ENCODE data around the gene C1QTNF6.
"Not testable (repeated sequence)": the region's sequence is repeated elsewhere in the genome, so short reads cannot be mapped to it uniquely, and the experiment has no call there.

C1QTNF6 gene

GRCh38 chr22:37187891-37188761, at the start of gene C1QTNF6:
Gene C1QTNF6 (minus strand): TSS chr22:37188247. CDS start chr22:37188213, 34 bp downstream.
- TF ChIP-seq CTCF (IDR thresholded peaks at IDR 0.05; ENCODE audit: insufficient read depth, low read depth, low read length, missing control alignments) = no peak
- DNase-seq (ENCODE audit: low read depth) = no peak
- no peak within 1 kb of the TSS for H3K4me3 ChIP-seq (ENCODE audit: low read depth, low read length)

- DNase-seq (ENCODE audit: low read depth) = no peak
- TF ChIP-seq CTCF (IDR thresholded peaks at IDR 0.05; ENCODE audit: insufficient read depth, low read depth, low read length, missing control alignments) = no peak
- no peak overlapping the region for H3K4me3 ChIP-seq (ENCODE audit: low read depth, low read length)
Measured at GRCh38 chr22:37235897-37236607, 48.0 kb upstream of the C1QTNF6 start.

GRCh38 chr22:37234736-37235711, 47.0 kb upstream of the C1QTNF6 start:
- no peak overlapping the region for H3K4me3 ChIP-seq (ENCODE audit: low read depth, low read length)
- no peak for DNase-seq (ENCODE audit: low read depth)
- TF ChIP-seq CTCF (IDR thresholded peaks at IDR 0.05; ENCODE audit: insufficient read depth, low read depth, low read length, missing control alignments) = no peak

- TF ChIP-seq CTCF (IDR thresholded peaks at IDR 0.05; ENCODE audit: insufficient read depth, low read depth, low read length, missing control alignments) = no peak
- DNase-seq (ENCODE audit: low read depth) = no peak
- H3K4me3 ChIP-seq (ENCODE audit: low read depth, low read length) = no peak overlapping the region
Measured at GRCh38 chr22:37233751-37234631, 45.9 kb upstream of the C1QTNF6 start.

GRCh38 chr22:37233371-37233750, 45.3 kb upstream of the C1QTNF6 start:
- not testable (repeated sequence) for DNase-seq (ENCODE audit: low read depth); H3K4me3 ChIP-seq (ENCODE audit: low read depth, low read length)

GRCh38 chr22:37232140-37232998, 44.3 kb upstream of the C1QTNF6 start:
- no peak overlapping the region for H3K4me3 ChIP-seq (ENCODE audit: low read depth, low read length)
- TF ChIP-seq CTCF (IDR thresholded peaks at IDR 0.05; ENCODE audit: insufficient read depth, low read depth, low read length, missing control alignments) = no peak
- no peak for DNase-seq (ENCODE audit: low read depth)

All from GM12865 (cell line).